M059J (cell line): ENCODE measurements around the gene CHSY1. TPM values are rescaled to one million over a fixed set of nuclear protein-coding genes. Genes with fewer than 3 reads are reported as not detected.
"Not testable (repeated sequence)": the region's sequence is repeated elsewhere in the genome, so short reads cannot be mapped to it uniquely, and the experiment has no call there.

Source experiments
- DNase-seq: peaks from one replicate; pipeline ENCODE4 v3.0.0-alpha.2; 2012; ENCODE audit warnings: low read depth
- total RNA-seq: library from RNA; depleted of rRNA; stranded (reverse); fragments of >200 nt; shearing (Covaris generic); gene quantifications from 2 replicates; pipeline ENCODE4 v1.2.3, GENCODE V29; 2014; rRNA removed

CHSY1 gene
- 37.0 and 52.1 TPM in 2 replicates for total RNA-seq

GRCh38 chr15:101251830-101252820 lies at the start of gene CHSY1:
Gene CHSY1 (minus strand): TSS chr15:101252048. CDS start chr15:101251456, 592 bp downstream.
- peak; percentile 88 for DNase-seq

GRCh38 chr15:101296418-101297405 lies 44.9 kb upstream of the CHSY1 start:
- no peak for DNase-seq

DNA sequence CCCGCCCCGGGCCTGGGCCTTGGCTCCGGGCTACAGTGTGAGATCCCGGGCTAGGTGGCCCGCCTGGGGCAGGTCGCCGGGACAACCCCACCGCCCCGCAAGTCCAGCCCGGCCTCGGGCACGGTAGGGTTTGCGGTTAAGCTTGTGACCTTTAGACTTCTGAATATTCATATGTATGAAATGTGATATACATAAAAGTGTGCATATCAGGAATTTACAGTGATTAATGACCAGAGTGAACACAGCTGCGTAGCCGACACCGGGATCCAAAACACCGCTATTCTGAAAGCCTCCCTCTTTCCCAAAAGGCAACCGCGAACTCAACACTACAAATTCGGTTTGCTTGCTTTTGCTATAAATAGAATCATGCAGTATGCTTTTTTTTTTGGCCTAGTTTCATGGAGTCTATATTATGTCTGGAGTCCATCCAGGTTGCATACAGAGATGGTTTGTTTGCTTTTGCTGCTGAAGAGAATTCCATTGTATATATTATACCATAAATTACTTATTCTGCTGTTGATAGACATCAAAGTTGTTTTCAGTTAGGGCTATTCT lies 43.8 kb upstream of the CHSY1 start:
- no peak for DNase-seq

DNA sequence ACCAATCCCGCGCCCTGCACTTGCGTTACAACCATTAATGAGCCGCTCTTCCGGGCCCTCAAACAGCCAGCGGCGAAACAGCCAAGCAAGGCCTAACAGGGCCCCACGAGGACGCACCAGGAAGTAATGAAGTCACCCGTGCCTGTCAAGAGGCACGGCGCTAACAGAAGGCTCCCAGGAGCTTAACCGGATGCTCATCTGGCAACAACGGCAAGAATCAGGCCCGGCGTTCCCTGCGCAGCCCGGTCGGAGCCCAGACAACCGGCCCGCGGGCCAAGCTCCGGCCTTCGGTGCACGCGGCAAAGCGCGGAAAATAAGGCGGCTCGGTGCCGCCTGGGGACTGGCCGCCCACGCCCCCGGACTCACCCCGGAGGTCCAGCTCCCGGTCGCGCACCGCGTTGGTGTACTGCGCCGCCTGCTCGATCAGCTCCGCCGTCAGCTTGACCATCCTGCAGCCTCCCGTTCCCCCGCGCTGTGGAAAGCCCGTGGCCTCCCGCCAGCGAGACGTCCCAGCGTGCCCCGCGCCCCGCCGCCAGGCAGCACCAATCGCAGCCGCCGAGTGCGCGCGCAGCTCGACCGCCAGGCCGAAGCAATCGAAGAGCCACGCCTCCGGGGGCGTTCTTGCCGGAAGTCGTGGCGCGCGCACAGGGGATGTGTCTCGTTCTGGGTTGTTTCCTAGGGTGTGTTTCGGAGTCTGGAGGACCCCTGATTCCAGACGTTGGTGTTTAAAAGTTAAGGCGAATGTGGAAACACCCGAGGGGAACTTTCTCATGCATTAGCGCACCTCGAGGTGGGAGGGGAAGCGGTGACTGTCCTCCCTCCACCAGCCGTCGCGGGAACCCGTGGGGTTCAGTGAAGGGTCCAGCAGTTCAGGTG lies 43.1 kb upstream of the CHSY1 start, which contains the start of gene SNRPA1:
Gene SNRPA1, minus strand, starts transcription at position 518 of the 876 bp plus-strand sequence. Its CDS starts 70 bp downstream, at position 448.
- DNase-seq = peak; percentile 89

GRCh38 chr15:101293122-101293521 lies 41.3 kb upstream of the CHSY1 start:
- no peak for DNase-seq

DNA sequence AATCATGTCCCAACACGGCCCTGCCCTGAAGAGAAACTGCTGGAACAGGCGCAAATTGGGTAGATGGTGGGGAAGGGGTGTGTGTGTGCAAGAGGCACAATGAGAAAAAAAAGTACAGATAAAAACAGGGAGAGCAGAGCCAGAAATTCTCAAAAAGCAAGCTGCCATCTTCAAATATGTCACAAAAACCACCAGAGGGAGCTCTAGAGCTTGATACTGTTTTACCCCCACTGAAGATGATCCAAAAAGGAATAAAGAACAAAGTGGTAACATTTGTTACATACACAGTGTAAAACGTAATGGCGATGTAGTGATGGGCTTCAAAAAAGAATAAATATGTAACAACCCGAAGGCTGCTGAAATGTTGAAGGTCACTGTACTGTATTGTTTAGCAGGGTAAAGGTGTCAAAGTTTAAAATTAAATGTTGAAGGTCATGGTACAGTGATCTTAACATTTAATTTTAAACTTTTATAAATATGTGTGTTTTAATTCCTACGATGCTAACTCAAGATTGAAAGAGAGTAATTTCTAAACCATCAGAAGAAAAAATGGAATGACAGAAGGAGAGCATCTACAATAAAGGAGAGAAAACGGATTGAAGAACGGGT lies 37.2 kb upstream of the CHSY1 start:
- DNase-seq = peak; percentile 46

DNA sequence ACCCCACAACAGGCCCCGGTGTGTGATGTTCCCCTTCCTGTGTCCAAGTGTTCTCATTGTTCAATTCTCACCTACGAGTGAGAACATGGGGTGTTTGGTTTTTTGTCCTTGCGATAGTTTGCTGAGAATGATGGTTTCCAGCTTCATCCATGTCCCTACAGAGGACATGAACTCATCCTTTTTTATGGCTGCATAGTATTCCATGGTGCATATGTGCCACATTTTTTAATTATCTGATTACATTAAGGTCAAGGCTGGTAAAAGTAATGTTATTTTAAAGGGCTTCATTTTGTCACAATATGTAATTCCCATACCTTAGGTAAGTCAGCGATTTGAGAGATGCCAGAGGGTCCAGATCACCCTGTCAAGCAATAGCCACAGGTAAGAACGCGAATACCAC lies 35.5 kb upstream of the CHSY1 start:
- DNase-seq = not testable (repeated sequence)

- no peak for DNase-seq
These were observed 34.7 kb upstream of the CHSY1 start for GRCh38 chr15:101286471-101287114.

DNA sequence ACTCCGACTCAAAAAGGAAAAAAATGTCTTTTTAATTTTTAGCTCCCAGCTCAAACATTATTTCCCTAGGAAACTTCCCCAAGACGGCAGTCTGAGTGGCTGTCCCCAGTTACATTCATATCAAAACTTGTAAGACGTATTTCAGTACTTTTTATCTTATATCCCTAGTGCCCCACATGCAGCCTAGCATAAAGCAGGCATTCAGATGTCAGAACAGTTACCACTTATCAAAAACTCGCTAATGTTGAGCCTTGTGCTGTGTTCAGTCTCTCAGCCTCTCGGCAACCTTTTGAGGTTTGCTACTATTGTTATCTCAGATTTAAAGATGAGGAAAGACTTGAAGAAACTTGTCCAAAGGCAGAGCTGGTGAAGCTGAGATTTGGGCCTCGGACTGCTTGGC lies 32.1 kb upstream of the CHSY1 start:
- no peak for DNase-seq

GRCh38 chr15:101280007-101280406 lies 28.2 kb upstream of the CHSY1 start:
- no peak for DNase-seq

DNA sequence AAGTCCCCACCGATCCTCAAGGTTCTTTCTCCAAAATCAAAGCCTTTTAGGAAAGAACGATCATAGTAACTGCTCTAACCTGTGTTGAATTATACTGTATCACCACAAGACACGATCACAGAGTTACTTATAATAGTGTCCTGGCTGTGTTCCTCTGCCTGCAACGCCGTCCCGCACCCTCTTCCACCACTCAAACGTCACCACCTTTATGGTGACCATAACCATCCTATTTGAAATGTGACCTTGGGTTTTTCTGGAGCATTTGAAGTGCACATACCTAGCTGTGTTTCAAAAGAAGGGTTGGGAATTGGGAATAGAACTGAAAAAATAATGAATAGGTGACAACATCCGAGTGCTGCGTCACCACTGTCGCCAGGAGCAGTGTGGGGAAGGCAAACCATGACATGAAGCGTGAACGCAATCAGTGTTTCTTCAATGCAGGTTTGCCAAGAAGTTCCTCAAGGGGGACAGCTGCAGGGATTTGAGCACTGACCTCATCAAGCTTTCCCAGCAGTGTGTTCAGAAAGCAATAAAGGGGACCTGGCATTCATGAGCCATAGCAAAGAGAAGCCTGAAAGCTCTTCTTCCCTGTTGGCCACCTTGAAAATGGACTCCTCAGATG lies 26.2 kb upstream of the CHSY1 start:
- DNase-seq = no peak

- DNase-seq = peak; percentile 83
These were observed 25.4 kb upstream of the CHSY1 start, which contains the start of gene SELENOS for GRCh38 chr15:101277038-101277822. Gene SELENOS (minus strand): TSS chr15:101277485. CDS start chr15:101277417, 68 bp downstream.

GRCh38 chr15:101276501-101277037 lies 24.7 kb upstream of the CHSY1 start:
- DNase-seq = peak; percentile 21

DNA sequence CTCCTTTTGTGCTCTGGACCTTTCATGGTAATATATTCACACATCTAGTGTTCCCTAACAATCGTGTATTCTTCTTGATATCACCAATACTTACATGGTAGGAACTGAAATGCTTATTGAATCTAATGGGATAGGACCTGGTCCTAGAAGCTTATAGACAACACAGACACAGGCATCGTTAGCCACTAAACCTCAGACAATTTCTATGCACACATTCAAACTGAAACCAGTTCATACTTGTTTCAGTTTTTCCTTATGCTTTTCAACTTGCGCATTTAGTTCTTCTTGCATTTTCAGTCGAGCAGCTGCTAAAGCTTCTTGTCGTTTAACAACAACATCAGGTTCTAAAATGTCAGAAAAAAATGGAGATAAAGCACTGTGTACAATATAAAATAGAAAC lies 23.2 kb upstream of the CHSY1 start:
- no peak for DNase-seq

DNA sequence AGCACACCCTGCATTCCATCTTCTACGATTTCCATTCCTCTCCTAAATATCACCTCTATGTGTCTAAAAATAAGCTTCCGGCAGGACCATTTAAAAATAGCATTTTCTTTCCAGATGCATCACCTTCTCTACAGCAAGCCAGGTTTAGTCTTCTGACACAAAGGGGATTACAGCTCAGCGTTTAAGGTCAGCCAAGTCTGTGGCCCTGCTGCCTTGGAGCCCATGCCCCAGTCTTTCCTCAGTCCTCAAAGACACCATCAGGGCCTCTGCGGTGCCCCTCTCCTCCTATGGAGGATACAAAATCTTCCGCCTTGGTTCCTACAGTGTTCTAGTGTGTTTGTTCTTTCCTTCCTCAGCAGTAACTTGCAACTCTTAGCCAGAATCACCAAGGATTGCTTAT lies 21.7 kb upstream of the CHSY1 start:
- no peak for DNase-seq

GRCh38 chr15:101272584-101272983 lies 20.7 kb upstream of the CHSY1 start:
- no peak for DNase-seq

GRCh38 chr15:101269479-101270223 lies 17.8 kb upstream of the CHSY1 start:
- peak; percentile 31 for DNase-seq
